ENCODE data around the gene SLC30A7.

GRCh38 chr1:100875228-100875627 lies 20.7 kb upstream of the SLC30A7 start:
- TF ChIP-seq CTCF (IDR thresholded peaks at IDR 0.05) (no peak), ZFX (IDR thresholded peaks at IDR 0.05; ENCODE audit: borderline replicate concordance) (no peak)
